OCI-M1 (cell line): ENCODE measurements around the gene LRRC56.
"Not testable (repeated sequence)": the region's sequence is repeated elsewhere in the genome, so short reads cannot be mapped to it uniquely, and the experiment has no call there.

Source experiments
- DNase-seq: peaks from one replicate; lab custom pipeline; 2025; lab: John Stamatoyannopoulos, UW

Gene LRRC56

GRCh38 chr11:501001-501682 is 36.2 kb upstream of the LRRC56 start:
- DNase-seq: no peak

GRCh38 chr11:501683-502287 is 35.5 kb upstream of the LRRC56 start:
- DNase-seq: no peak

- no peak for DNase-seq
These were observed 34.8 kb upstream of the LRRC56 start for GRCh38 chr11:502288-503178.

- peak; percentile 88 for DNase-seq
These were observed 33.9 kb upstream of the LRRC56 start for GRCh38 chr11:503179-503981.

- DNase-seq: peak; percentile 83
These were observed 33.0 kb upstream of the LRRC56 start for GRCh38 chr11:504053-504993.

- DNase-seq: no peak
These were observed 32.4 kb upstream of the LRRC56 start for GRCh38 chr11:504994-505344.

GRCh38 chr11:506238-506994 is 30.9 kb upstream of the LRRC56 start:
- DNase-seq: peak; percentile 97

- DNase-seq: peak; percentile 94
These were observed 30.2 kb upstream of the LRRC56 start, which contains the start of gene RNH1 for GRCh38 chr11:506995-507726. Gene RNH1 (minus strand): TSS chr11:507242. CDS start chr11:502162, 5,080 bp downstream.

- no peak for DNase-seq
These were observed 29.4 kb upstream of the LRRC56 start for GRCh38 chr11:507727-508515.

GRCh38 chr11:508956-509355 is 28.4 kb upstream of the LRRC56 start:
- DNase-seq: no peak

GRCh38 chr11:512761-513595 is 24.3 kb upstream of the LRRC56 start:
- no peak for DNase-seq

GRCh38 chr11:514606-515005 is 22.7 kb upstream of the LRRC56 start:
- no peak for DNase-seq

GRCh38 chr11:515131-515530 is 22.2 kb upstream of the LRRC56 start:
- no peak for DNase-seq

GRCh38 chr11:516400-516799 is 20.9 kb upstream of the LRRC56 start:
- no peak for DNase-seq

GRCh38 chr11:516918-517685 is 20.2 kb upstream of the LRRC56 start:
- not testable (repeated sequence) for DNase-seq

- DNase-seq: no peak
These were observed 18.7 kb upstream of the LRRC56 start for GRCh38 chr11:518463-519202.
